Thyroid gland (tissue), 4 donors: Measurements from ENCODE around the gene DNAH17.

Experiments used
- POLR2A ChIP-seq, 2 donors: fragments of 450-650 bp; IDR thresholded peaks; one replicate each; pipeline ENCODE4 v1.6.1; 2017; ENCODE audit warnings: antibody characterized with exemption in 2 of 2, mild to moderate bottlenecking in 2 of 2, moderate library complexity in 1 of 2
- TF ChIP-seq, protein P1 (sequence below), 6 experiments: fragments of 200-600 bp in 3 of 6; fragments of 450-650 bp in 3 of 6; sonication (generic) in 3 of 6; IDR thresholded peaks; one replicate each; pipeline ENCODE4 v1.5.1; 2016 to 2019; ENCODE audit warnings: antibody characterized with exemption in 6 of 6, mild to moderate bottlenecking in 2 of 6, inconsistent platforms in 1 of 6, moderate library complexity in 1 of 6

DNA sequence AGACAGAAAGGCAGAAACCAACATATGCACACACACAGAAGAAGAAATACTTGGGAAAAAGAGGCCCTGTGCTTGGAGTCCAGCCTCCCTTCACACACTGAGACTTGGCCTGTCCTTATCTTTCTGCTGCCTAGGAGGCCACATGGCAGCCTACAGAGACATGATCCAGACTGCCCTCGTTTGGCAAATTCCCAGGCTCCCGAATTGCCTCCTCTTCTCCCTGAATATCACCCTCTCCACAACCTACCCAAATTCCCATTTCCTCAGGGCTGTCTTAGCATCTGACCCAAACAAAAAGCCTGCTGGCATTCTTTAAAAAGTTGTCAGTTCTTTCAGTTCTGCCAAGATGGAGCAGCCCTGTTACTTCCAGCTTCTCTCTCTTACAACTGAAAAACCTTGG is 59.8 kb downstream of the DNAH17 start:
- TF ChIP-seq, protein P1, sequence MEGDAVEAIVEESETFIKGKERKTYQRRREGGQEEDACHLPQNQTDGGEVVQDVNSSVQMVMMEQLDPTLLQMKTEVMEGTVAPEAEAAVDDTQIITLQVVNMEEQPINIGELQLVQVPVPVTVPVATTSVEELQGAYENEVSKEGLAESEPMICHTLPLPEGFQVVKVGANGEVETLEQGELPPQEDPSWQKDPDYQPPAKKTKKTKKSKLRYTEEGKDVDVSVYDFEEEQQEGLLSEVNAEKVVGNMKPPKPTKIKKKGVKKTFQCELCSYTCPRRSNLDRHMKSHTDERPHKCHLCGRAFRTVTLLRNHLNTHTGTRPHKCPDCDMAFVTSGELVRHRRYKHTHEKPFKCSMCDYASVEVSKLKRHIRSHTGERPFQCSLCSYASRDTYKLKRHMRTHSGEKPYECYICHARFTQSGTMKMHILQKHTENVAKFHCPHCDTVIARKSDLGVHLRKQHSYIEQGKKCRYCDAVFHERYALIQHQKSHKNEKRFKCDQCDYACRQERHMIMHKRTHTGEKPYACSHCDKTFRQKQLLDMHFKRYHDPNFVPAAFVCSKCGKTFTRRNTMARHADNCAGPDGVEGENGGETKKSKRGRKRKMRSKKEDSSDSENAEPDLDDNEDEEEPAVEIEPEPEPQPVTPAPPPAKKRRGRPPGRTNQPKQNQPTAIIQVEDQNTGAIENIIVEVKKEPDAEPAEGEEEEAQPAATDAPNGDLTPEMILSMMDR (IDR thresholded peaks at IDR 0.05), result no peak
- no peak for TF ChIP-seq POLR2A (IDR thresholded peaks at IDR 0.05)
